ENCODE data around the gene YY1. TPM values are rescaled to one million over a fixed set of nuclear protein-coding genes. Genes with fewer than 3 reads are reported as not detected.
A peak's percentile ranks its signal among the peaks of the same experiment; 100 is the strongest.

Gene YY1
- total RNA-seq, 1 experiment from 2014 or later, result 53.5 TPM

- no peak for DNase-seq (ENCODE audit: low read depth)
Measured at GRCh38 chr14:100240668-100241032, 1.7 kb downstream of the YY1 start.

- DNase-seq (ENCODE audit: low read depth), result no peak
Measured at GRCh38 chr14:100241279-100241678, 2.3 kb downstream of the YY1 start.

- DNase-seq (ENCODE audit: low read depth), result no peak
Measured at GRCh38 chr14:100243020-100243419, 4.1 kb downstream of the YY1 start.

- peak; percentile 50 for DNase-seq (ENCODE audit: low read depth)
Measured at GRCh38 chr14:100246809-100247428, 8.0 kb downstream of the YY1 start.

GRCh38 chr14:100250732-100251465, 12.0 kb downstream of the YY1 start:
- no peak for DNase-seq (ENCODE audit: low read depth)

DNA sequence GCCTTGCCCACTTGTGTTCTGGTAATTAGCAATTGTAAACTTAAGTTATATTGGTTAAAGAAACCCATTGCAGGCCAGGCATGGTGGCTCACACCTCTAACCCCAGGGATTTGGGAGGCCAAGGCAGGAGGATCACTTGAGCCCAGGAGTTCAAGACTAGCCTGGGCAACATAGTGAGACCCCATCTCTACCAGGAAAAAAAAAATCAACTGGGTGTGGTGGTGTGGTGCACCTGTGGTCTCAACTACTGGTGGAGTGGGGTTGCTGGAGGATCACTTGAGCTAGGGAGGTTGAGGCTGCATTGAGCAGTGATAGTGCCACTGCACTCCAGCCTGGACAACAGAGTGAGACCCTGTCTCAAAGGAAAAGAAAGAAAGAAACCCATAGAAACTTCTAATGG, 13.7 kb downstream of the YY1 start:
- no peak for DNase-seq (ENCODE audit: low read depth)

DNA sequence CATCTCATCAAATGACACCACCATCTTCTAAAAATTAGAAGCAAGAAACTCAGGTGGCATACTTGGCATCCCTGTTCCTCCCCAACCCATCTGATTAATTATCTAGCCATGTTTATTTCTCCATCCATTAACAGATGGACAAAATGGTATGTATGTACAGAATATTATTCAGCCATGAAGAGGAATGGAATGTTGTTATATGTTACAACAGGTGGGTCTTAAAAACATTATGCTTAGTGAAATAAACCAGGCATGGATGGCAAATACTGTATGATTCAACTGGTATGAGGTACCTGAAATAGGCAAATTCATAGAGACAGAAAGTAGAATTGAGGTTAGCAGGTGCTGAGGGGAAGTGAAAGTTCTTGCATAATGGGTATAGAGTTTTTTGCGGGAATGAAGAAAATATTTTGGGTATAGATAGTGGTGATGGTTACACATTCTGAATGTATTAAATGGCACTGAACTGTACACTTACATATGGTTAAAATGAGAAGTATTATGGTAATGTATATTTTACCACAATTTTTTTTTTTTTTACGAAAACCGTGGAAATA, 17.5 kb downstream of the YY1 start:
- no peak for DNase-seq (ENCODE audit: low read depth)

DNA sequence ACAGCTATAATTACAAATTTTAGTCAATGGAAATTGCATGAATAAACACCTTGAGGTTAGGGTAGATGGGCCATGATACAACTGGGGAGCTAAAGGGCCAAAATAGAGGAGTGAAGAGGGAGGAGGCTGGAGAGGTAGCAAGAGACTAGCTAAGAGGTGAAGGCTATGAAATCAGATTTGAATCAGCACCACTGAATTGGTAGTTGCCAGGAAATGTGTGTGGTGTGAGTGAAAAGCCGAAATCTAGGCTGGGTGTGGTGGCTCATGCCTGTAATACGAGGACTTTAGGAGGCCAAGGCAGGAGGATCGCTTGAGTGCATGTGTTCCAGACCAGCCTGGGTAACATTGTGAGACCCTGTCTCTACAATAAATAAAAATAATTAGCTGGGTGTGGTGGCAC, 22.7 kb downstream of the YY1 start:
- no peak for DNase-seq (ENCODE audit: low read depth)

GRCh38 chr14:100262545-100262944, 23.6 kb downstream of the YY1 start:
- DNase-seq (ENCODE audit: low read depth), result no peak

GRCh38 chr14:100263141-100263540, 24.2 kb downstream of the YY1 start:
- no peak for DNase-seq (ENCODE audit: low read depth)

DNA sequence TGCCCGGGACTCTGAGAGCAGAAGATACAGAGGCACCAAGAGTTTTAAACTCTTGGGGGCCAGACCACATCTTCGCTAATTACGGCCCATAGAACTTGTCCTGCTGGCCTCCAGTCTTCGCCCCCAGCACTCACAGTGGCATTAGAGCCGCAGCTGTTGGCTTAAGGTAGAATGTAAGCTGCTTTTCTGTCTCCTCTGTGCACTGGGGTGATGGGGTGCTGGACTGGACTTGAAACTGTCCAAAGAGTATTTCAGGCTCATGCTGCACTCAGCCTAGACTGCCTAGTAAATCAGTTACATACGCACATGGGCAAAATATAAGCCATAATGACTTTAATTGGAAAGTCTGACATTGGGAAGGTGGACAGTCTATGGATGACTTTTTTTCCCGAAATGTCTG, 29.0 kb downstream of the YY1 start:
- no peak for DNase-seq (ENCODE audit: low read depth)

DNA sequence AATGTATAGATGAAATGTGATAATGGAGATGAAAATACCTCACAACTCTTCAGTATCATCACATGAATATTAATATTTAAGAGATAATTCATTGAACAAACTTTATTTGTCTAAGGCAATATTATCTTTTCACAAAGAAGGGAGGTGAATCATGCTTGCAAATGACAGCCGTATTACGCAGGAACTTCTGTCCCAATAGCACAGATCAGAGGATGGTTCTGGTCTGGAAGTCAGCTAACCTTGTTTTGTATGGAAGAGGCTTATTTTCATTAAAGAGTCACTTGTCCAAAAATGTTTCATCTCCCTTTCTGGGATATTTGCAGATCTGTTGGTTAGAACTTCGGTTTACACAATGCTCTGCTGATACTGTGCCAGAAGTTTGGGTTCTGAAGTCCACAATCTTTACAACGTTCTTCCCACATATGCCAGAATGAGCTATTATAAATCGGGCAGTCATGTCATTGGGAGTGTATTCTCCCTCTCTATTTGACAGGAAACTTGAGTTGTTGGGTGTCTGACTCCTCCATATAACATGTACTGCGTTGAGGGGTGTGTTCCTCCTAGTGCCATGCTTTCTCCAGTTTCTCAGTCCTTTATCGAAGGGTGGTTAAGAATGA, 29.8 kb downstream of the YY1 start:
- DNase-seq (ENCODE audit: low read depth), result no peak

GRCh38 chr14:100271247-100271939, 32.4 kb downstream of the YY1 start:
- DNase-seq (ENCODE audit: low read depth), result no peak

DNA sequence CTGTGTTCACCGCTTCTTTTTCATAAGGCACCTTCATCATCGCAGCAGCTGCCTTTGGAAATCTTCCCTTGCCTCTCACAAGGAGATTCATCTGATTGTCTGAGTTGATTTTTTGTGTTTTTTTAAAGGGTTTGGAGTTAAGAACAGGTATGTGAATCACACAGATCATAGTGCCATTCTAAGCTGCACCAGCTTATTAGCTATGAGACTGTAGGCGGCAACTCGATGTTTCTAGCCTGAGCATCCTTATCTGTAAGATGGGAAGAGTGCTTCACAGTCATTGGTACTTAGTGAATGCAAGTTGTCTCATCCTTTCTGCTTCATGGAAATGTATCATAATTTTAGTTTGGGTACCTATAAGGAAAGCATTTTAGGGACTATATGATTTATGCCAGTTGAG, 35.3 kb downstream of the YY1 start:
- DNase-seq (ENCODE audit: low read depth), result no peak

- no peak for DNase-seq (ENCODE audit: low read depth)
Measured at GRCh38 chr14:100275214-100275613, 36.3 kb downstream of the YY1 start.

GRCh38 chr14:100278702-100279101, 39.8 kb downstream of the YY1 start:
- DNase-seq (ENCODE audit: low read depth), result peak; percentile 82

- no peak for DNase-seq (ENCODE audit: low read depth)
Measured at GRCh38 chr14:100279133-100279532, 40.2 kb downstream of the YY1 start.

- DNase-seq (ENCODE audit: low read depth), result no peak
Measured at GRCh38 chr14:100279563-100279962, 40.6 kb downstream of the YY1 start.

- DNase-seq (ENCODE audit: low read depth), result no peak
Measured at GRCh38 chr14:100281286-100282082, 42.5 kb downstream of the YY1 start.

DNA sequence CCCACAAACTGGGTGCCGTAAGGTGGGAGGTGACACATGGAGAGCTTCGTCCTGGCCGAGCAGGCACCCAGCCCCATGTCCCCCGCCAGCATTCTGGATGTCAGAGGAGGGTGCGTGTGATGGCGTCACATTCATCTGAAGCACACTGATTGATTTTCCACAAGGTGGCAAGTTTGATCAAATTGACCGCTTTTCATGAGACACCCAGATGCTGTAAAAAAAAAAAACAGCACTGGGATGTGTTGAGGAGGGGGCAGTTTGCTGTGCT, 43.1 kb downstream of the YY1 start:
- DNase-seq (ENCODE audit: low read depth), result no peak

DNA sequence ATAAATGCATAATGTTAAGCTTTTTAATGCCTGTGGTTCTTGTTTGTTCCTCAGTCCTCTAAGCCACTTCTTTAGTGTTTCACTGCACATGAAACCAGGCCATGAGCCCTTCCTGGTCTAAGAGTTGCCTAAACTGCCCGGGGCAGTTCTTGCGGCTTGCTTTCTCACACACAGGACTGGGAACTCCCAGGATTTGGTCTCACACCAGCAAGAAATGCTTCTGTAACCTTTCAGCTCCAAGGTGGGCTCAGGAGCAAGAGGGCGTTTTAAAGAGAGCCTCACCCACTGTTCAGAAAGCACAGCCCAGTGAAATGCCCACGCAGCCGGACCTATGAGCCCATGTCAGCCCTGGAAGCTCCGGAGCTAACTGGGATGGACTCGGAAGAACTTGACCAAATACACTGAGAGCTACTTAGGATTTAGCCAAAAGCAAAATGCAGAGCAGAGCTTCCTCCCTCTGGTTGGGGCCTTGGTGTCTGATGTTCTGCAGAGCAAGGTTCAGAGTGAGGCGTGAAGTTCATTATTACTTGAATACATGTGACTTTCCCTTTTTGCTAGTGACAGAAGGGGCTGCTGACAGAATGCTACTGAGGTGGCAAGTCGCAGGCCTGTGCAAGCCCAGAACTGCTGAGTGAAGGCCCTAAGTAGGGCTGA, 43.9 kb downstream of the YY1 start:
- DNase-seq (ENCODE audit: low read depth), result no peak

All from HT1080 (cell line).